Measurements from ENCODE around the gene BMP2K.

DNA sequence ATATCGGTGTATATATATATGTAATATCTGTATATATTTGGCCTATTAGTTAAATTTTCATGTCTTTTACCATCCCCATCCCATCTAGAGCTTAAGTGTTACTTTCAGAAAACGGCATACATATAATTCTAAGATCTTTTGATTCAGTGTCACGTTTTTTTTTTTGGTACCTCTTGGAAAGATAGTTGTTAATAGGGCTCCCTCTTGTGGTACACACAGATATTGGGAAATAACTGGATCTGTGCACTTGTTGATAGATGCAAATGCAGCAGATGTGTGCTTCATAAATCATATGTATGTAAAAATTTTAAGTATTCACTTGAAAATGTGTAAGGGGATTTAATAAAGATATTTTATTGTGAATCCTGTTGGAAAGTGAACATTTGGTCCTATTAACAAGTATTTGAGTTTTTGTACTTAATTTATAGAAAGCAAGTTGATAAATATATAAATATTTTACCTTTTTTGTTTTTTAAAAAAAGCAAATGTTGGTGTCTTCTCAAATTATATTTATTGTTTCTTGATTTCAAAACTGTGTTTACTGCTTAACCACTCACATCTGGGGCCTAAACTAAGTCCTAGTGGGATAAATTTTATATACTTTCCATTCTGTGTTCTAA is 88.4 kb downstream of the BMP2K start:
- TF ChIP-seq EZH2phosphoT487 (IDR thresholded peaks at IDR 0.05; ENCODE audit: borderline replicate concordance, low read depth, low read length), result no peak
- TF ChIP-seq, protein P1, sequence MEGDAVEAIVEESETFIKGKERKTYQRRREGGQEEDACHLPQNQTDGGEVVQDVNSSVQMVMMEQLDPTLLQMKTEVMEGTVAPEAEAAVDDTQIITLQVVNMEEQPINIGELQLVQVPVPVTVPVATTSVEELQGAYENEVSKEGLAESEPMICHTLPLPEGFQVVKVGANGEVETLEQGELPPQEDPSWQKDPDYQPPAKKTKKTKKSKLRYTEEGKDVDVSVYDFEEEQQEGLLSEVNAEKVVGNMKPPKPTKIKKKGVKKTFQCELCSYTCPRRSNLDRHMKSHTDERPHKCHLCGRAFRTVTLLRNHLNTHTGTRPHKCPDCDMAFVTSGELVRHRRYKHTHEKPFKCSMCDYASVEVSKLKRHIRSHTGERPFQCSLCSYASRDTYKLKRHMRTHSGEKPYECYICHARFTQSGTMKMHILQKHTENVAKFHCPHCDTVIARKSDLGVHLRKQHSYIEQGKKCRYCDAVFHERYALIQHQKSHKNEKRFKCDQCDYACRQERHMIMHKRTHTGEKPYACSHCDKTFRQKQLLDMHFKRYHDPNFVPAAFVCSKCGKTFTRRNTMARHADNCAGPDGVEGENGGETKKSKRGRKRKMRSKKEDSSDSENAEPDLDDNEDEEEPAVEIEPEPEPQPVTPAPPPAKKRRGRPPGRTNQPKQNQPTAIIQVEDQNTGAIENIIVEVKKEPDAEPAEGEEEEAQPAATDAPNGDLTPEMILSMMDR (conservative IDR thresholded peaks at IDR 0.05; ENCODE audit: low read length), result peak; percentile 96
